ENCODE results near the gene NFIA.

The NFIA gene

DNA sequence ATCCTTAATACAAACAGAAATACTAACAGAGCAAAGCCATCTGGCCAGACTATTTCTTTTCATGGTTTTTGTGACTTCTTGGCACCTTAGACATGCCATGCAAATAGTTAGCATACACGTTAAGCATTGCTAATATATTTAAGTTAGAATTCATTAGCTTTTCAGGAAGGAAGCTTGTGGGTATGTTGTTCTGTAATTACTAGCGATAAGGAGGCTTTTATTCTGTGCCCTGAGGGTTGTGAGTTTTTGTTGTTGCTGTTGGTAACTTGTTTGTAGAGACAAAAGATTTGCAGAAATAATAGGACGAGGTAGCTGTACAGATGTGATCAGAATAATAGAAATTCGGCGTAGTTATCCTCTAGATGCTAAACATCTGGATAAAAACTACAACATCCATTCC is 337.3 kb downstream of the NFIA start:
- Histone ChIP-seq H3K4me1 (ENCODE audit: control insufficient read depth, insufficient read depth, low read length) (peaks cover 20% of the 10 kb centered on the region), H3K4me3 (ENCODE audit: low read depth, low read length) (no peak overlapping the region), H3K27me3 (ENCODE audit: control insufficient read depth, insufficient read depth, low read length) (no peaks in the 10 kb centered on the region), H3K9me3 (ENCODE audit: control insufficient read depth, insufficient read depth, low read length) (no peaks in the 10 kb centered on the region), H3K9ac (ENCODE audit: low read depth, low read length) (no peak overlapping the region), H3K36me3 (ENCODE audit: control insufficient read depth, insufficient read depth, low read length) (no peaks in the 10 kb centered on the region), H3K27ac (ENCODE audit: low read depth, low read length) (no peak overlapping the region)

DNA sequence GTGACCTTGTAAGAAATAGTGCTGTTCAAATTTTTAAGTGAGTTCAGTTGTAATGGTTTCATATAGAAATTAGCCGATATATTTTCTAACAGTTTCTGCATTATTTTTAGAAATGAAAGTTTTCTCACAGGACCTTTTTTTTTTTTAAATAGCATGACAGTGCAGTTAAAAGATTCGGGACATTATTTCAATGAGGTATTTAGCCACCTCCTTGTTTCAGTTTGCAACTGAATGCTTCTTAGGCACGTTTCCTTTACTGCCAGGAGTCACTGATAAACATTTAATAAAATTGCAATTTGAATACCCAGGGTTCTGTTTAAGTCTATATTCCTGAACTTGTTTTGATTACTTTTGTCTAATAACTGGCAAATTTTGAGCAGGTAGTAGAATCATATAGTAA is 337.9 kb downstream of the NFIA start:
- peaks cover 20% of the 10 kb centered on the region for H3K4me1 ChIP-seq (ENCODE audit: control insufficient read depth, insufficient read depth, low read length)
- no peak overlapping the region for H3K27ac ChIP-seq (ENCODE audit: low read depth, low read length)
- no peaks in the 10 kb centered on the region for H3K36me3 ChIP-seq (ENCODE audit: control insufficient read depth, insufficient read depth, low read length)
- H3K9me3 ChIP-seq (ENCODE audit: control insufficient read depth, insufficient read depth, low read length) = no peaks in the 10 kb centered on the region
- no peaks in the 10 kb centered on the region for H3K27me3 ChIP-seq (ENCODE audit: control insufficient read depth, insufficient read depth, low read length)
- H3K9ac ChIP-seq (ENCODE audit: low read depth, low read length) = no peak overlapping the region
- H3K4me3 ChIP-seq (ENCODE audit: low read depth, low read length) = no peak overlapping the region

DNA sequence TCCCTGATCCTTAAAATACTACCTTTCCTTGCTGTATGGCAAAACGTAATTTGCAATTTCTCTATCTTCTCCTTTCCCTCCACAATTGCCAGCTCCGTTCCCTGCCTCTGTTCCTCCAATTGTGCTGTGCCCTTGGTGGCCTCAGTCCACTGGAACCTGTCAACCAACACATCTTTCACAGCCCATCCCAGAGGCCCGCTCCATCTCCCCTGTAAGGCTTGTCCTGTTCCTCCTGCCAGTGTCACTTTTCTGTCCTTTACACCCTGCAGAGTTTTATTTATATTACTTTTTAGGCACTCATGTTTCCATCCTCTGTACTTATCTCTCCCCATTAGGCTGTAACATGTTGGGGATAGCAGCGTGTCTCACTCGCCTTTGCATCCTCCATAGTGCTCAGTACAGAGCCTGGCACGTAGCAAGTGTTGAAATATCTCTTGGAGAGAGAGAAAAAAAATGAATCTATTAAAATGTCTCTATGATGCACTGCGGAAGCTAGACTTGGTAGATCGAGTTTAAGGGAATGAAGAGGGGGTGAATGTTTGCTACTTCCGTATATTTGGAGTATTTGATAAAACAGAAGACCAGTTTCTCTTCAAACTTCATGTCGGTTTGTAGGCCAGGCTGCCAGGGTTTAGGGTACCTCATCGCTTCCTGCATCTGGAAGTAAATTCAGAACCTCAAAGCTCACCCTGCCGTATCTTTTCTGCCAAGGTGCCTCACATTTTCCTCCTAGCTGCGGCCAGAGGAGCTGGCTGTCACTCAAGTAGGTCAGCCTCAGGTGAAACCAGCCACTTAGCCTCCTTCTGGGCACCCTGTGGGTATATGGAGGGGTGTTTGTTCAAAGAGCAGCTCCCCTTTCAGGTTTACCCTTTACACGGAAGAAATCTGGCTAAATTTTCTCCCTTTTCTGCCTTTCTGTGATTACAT is 338.8 kb downstream of the NFIA start:
- Histone ChIP-seq H3K27me3 (ENCODE audit: control insufficient read depth, insufficient read depth, low read length) (no peaks in the 10 kb centered on the region), H3K4me3 (ENCODE audit: low read depth, low read length) (no peak overlapping the region), H3K36me3 (ENCODE audit: control insufficient read depth, insufficient read depth, low read length) (no peaks in the 10 kb centered on the region), H3K27ac (ENCODE audit: low read depth, low read length) (no peak overlapping the region), H3K4me1 (ENCODE audit: control insufficient read depth, insufficient read depth, low read length) (peaks cover 20% of the 10 kb centered on the region), H3K9me3 (ENCODE audit: control insufficient read depth, insufficient read depth, low read length) (no peaks in the 10 kb centered on the region), H3K9ac (ENCODE audit: low read depth, low read length) (no peak overlapping the region)

DNA sequence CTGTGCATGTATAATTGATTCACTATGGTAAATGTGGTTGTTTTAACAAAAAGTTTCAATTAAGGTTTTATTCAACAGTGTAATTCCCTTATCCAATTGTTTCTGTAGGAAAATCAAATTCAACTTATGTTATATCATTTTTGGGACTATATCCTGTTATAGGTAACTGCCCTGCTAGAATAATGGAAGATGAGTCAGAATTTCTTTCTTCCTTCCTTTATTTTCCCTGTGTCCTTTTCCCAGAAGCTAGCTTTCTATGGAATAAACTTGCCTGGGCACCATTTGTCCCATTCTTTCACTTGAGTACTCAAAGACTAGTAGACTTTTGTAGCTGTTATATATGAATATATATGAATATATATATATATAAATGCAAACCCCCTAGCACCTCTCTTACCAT is 341.3 kb downstream of the NFIA start:
- no peak overlapping the region for H3K27ac ChIP-seq (ENCODE audit: low read depth, low read length)
- no peaks in the 10 kb centered on the region for H3K27me3 ChIP-seq (ENCODE audit: control insufficient read depth, insufficient read depth, low read length)

DNA sequence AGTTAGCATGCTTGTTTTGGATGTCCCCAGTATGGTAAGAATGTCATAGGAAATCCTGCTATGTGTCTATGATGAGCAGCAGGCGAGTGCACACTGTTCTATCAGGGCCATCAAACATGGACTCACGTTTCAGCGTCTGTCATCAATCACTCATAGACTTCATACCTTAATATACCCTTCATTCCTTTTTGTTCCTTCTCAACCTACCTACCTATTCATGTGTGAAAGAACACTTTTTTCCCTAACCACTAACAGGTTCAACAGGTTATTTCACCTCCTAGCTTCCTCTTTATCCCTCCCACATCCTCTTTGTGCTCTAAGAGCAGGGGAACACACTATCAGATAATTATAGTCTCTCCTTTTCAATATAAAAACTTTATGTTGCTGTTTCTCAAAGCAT is 342.0 kb downstream of the NFIA start:
- Histone ChIP-seq H3K27ac (ENCODE audit: low read depth, low read length) (no peak overlapping the region), H3K9ac (ENCODE audit: low read depth, low read length) (no peak overlapping the region), H3K4me3 (ENCODE audit: low read depth, low read length) (no peak overlapping the region), H3K36me3 (ENCODE audit: control insufficient read depth, insufficient read depth, low read length) (no peaks in the 10 kb centered on the region), H3K4me1 (ENCODE audit: control insufficient read depth, insufficient read depth, low read length) (peaks cover 18% of the 10 kb centered on the region), H3K9me3 (ENCODE audit: control insufficient read depth, insufficient read depth, low read length) (no peaks in the 10 kb centered on the region), H3K27me3 (ENCODE audit: control insufficient read depth, insufficient read depth, low read length) (no peaks in the 10 kb centered on the region)

More for the DNA sequence above, 341.3 kb downstream of the NFIA start:
- H3K4me1 ChIP-seq (ENCODE audit: control insufficient read depth, insufficient read depth, low read length) = peaks cover 20% of the 10 kb centered on the region
- no peaks in the 10 kb centered on the region for H3K9me3 ChIP-seq (ENCODE audit: control insufficient read depth, insufficient read depth, low read length)
- no peak overlapping the region for H3K9ac ChIP-seq (ENCODE audit: low read depth, low read length)
- H3K4me3 ChIP-seq (ENCODE audit: low read depth, low read length) = no peak overlapping the region
- H3K36me3 ChIP-seq (ENCODE audit: control insufficient read depth, insufficient read depth, low read length) = no peaks in the 10 kb centered on the region

DNA sequence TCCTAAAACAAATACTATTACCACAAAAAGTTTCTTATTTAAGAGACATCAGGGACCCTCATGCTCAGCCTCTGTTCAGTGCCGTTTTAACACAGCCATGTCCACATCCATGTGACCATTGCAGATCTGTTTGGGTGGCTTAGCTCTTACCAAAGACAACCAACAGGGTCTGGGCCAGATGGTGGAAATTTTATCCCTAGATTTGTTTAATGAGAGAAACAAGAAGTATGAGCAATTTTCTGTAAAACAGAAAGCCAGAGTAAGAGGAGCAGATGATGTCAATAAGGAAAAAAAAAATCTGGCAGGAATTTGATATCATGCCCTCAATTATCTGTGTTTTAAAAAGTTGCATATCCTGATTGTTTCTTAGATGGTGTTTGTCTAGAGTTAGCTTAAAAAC is 342.7 kb downstream of the NFIA start:
- H3K9me3 ChIP-seq (ENCODE audit: control insufficient read depth, insufficient read depth, low read length) = no peaks in the 10 kb centered on the region
- H3K36me3 ChIP-seq (ENCODE audit: control insufficient read depth, insufficient read depth, low read length) = no peaks in the 10 kb centered on the region
- H3K27me3 ChIP-seq (ENCODE audit: control insufficient read depth, insufficient read depth, low read length) = no peaks in the 10 kb centered on the region
- no peak overlapping the region for H3K27ac ChIP-seq (ENCODE audit: low read depth, low read length)
- no peak overlapping the region for H3K9ac ChIP-seq (ENCODE audit: low read depth, low read length)
- peaks cover 11% of the 10 kb centered on the region for H3K4me1 ChIP-seq (ENCODE audit: control insufficient read depth, insufficient read depth, low read length)
- H3K4me3 ChIP-seq (ENCODE audit: low read depth, low read length) = no peak overlapping the region

DNA sequence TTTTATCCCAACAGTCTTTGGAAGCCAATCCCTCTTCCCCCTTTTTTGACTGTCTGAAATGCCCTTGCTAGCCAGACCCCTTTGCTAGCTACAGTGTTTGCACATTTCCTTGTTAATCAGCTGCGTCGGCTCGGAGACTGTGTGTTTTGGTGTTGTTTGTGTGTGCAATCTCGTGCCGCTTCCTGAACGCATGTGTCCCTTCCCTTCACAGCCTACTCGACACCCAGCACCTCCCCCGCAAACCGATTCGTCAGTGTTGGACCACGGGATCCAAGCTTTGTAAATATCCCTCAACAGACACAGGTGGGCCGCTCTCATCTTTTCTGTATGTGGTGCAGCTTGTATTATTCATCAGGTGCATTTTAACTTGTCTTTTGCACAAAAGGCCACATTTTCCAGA is 343.9 kb downstream of the NFIA start:
- H3K9ac ChIP-seq (ENCODE audit: low read depth, low read length) = no peak overlapping the region
- no peaks in the 10 kb centered on the region for H3K27me3 ChIP-seq (ENCODE audit: control insufficient read depth, insufficient read depth, low read length)
- no peaks in the 10 kb centered on the region for H3K4me1 ChIP-seq (ENCODE audit: control insufficient read depth, insufficient read depth, low read length)
- H3K36me3 ChIP-seq (ENCODE audit: control insufficient read depth, insufficient read depth, low read length) = no peaks in the 10 kb centered on the region
- no peaks in the 10 kb centered on the region for H3K9me3 ChIP-seq (ENCODE audit: control insufficient read depth, insufficient read depth, low read length)
- H3K4me3 ChIP-seq (ENCODE audit: low read depth, low read length) = no peak overlapping the region
- H3K27ac ChIP-seq (ENCODE audit: low read depth, low read length) = no peak overlapping the region

DNA sequence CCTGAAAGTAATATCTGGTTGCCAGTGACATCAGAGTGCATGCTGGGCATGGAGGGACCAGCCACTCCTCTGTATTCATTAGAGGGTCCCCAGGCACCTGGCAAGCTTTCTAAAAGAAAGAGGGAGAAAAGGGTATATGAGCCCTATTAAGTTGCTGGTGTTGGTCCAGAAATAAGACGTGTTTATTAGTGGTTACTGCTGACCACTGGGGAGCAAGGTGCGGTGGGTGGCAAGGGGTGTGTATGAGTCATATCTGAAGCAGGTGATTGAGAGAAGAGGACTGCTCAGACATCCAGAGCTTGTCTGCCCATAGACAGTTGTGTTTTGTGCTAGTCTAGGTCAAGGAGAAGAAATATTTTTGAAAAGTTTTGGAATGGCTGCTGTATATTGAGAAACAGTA is 344.5 kb downstream of the NFIA start:
- Histone ChIP-seq H3K36me3 (ENCODE audit: control insufficient read depth, insufficient read depth, low read length) (no peaks in the 10 kb centered on the region), H3K4me3 (ENCODE audit: low read depth, low read length) (no peak overlapping the region), H3K9ac (ENCODE audit: low read depth, low read length) (no peak overlapping the region), H3K4me1 (ENCODE audit: control insufficient read depth, insufficient read depth, low read length) (no peaks in the 10 kb centered on the region), H3K27ac (ENCODE audit: low read depth, low read length) (no peak overlapping the region), H3K27me3 (ENCODE audit: control insufficient read depth, insufficient read depth, low read length) (no peaks in the 10 kb centered on the region), H3K9me3 (ENCODE audit: control insufficient read depth, insufficient read depth, low read length) (no peaks in the 10 kb centered on the region)

DNA sequence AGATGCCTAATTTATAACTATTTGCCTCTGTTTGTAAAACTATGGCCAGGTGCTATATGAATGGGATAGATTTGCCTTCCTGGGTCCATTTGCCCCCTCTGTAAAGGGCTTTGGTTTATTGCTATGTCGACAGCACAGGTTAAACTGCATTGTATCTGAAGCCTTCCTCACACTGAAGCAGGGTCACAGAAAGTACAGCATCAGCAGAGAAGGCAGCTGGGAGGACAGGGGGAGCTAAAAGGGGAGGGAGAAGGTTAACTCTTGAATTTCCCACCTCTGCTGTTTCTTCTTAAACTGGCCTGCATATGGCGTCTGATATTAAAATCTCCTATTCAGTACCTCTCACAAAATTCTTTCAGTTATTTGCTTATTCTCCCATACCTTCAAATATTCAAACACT is 345.1 kb downstream of the NFIA start:
- H3K36me3 ChIP-seq (ENCODE audit: control insufficient read depth, insufficient read depth, low read length) = no peaks in the 10 kb centered on the region
- no peak overlapping the region for H3K4me3 ChIP-seq (ENCODE audit: low read depth, low read length)
- H3K27me3 ChIP-seq (ENCODE audit: control insufficient read depth, insufficient read depth, low read length) = no peaks in the 10 kb centered on the region
- no peak overlapping the region for H3K27ac ChIP-seq (ENCODE audit: low read depth, low read length)
- H3K9me3 ChIP-seq (ENCODE audit: control insufficient read depth, insufficient read depth, low read length) = no peaks in the 10 kb centered on the region
- H3K4me1 ChIP-seq (ENCODE audit: control insufficient read depth, insufficient read depth, low read length) = no peaks in the 10 kb centered on the region
- H3K9ac ChIP-seq (ENCODE audit: low read depth, low read length) = no peak overlapping the region

DNA sequence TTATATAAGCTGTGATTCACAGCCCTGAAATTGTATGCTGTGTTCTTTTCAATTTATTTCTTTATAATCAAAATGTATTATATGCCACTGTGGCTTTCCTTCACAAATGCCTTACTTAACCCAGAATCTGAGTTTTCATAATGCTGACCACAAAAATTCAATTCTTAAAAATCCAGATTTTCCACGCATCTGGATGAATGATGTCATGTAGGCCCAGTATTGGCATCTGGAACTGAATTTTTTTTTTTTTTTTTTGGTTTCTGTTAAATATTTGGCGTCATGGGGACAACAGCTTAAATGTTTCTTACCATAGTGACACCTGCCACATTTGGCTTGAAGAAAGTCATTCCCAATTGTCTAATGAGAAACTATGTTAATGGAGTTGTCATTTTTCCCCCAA is 345.8 kb downstream of the NFIA start:
- Histone ChIP-seq H3K9me3 (ENCODE audit: control insufficient read depth, insufficient read depth, low read length) (no peaks in the 10 kb centered on the region), H3K4me3 (ENCODE audit: low read depth, low read length) (no peak overlapping the region), H3K27ac (ENCODE audit: low read depth, low read length) (no peak overlapping the region), H3K27me3 (ENCODE audit: control insufficient read depth, insufficient read depth, low read length) (no peaks in the 10 kb centered on the region), H3K9ac (ENCODE audit: low read depth, low read length) (no peak overlapping the region), H3K4me1 (ENCODE audit: control insufficient read depth, insufficient read depth, low read length) (no peaks in the 10 kb centered on the region), H3K36me3 (ENCODE audit: control insufficient read depth, insufficient read depth, low read length) (no peaks in the 10 kb centered on the region)

DNA sequence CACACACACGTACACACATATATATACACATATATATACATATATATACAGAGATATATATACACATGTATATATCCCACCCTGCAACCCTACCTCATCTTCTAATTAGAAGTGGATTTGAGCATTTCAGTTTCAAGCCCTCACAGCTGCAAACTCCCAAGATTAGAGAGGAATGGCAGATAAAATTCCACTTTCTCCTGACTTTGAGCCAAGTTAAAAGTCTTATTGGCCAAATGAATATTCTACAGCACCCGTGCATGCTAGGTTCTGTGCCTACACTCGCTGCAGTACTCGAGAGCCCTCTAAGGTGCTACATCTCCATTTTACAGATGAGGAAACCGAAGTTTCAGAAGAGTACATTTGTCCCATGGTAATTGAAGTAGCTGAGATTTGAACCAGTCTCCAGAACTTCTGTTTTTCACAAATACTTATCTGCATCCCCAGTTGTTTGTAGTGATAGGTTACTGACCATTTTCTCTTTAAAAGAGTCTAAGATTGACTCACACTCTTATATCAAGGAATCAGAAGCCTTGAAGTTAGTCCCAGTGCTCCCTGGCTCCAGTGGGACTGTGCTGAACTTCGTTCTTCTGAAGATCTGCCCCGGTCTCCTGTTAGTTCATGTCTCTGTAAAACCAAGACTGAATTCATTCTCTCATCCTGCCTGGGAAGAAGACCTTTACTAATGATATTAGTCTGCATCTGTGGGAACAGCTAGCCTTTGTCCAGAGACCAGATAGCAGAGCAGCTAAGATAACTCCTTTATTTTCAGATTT is 350.4 kb downstream of the NFIA start:
- Histone ChIP-seq H3K4me1 (ENCODE audit: control insufficient read depth, insufficient read depth, low read length) (peaks cover 11% of the 10 kb centered on the region), H3K9me3 (ENCODE audit: control insufficient read depth, insufficient read depth, low read length) (no peaks in the 10 kb centered on the region), H3K9ac (ENCODE audit: low read depth, low read length) (no peak overlapping the region), H3K4me3 (ENCODE audit: low read depth, low read length) (no peak overlapping the region), H3K27me3 (ENCODE audit: control insufficient read depth, insufficient read depth, low read length) (no peaks in the 10 kb centered on the region), H3K27ac (ENCODE audit: low read depth, low read length) (no peak overlapping the region), H3K36me3 (ENCODE audit: control insufficient read depth, insufficient read depth, low read length) (no peaks in the 10 kb centered on the region)
